ENCODE measurements around the gene LRP10.
"Not testable (repeated sequence)": the region's sequence is repeated elsewhere in the genome, so short reads cannot be mapped to it uniquely, and the experiment has no call there.

Gene LRP10

GRCh38 chr14:22871224-22872032 is at the start of gene LRP10:
Gene LRP10 (plus strand): TSS chr14:22871740. CDS start chr14:22872304, 564 bp downstream.
- DNase-seq, result peak; percentile 80

DNA sequence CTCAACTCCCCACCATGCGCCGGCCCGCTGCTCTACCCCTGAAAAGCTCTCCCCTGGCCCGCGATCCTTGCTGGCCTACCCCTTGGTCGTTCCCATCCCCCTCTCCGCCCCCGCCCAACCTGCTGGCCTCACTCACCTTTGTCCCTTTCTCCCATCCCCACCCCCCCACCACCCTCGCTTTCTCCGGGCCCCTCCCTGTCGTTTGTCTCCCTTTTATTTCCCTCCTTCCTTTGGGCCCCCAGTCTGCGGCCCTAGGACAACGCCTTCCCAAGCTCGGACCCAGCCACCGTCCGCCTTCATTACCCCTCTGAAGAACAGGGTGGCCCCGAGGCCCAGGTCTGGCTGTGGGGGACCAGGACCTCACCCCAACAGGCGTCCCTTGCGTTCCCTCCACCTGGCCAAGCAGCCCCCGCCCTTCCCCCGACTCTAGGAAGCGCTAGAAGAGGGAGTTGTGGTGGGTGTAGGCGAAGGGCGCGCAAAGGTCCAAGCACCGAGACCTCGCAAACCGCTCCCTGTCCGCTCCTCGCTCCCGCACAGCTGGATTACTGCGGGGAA is 49.4 kb upstream of the LRP10 start:
- DNase-seq, result no peak

DNA sequence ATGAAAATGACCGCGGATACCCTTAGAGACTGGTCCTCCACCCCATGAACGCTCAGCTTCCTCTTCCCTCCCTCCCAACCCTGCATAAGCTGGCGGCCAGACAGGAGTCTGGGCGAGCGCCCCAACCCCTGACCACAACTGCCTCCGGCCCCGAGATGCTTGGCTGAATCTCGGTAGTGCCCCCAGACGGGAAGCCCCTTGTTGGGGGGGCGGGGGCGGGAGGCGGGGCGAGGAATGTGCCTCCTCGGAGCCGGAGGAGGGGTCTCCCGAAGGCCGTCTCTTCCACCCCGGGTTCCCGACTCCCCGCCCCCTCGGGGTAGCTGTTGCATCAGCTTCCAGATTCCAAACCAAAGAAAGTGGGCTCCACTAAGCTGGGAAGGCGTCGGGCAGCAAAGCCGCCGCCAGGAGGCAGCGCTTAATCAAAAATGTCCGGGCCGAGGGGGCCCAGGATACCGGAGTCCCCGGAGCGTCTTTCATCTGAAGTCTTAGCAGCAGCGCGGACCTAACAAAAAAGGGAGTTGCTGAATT is 48.9 kb upstream of the LRP10 start:
- peak; percentile 49 for DNase-seq

DNA sequence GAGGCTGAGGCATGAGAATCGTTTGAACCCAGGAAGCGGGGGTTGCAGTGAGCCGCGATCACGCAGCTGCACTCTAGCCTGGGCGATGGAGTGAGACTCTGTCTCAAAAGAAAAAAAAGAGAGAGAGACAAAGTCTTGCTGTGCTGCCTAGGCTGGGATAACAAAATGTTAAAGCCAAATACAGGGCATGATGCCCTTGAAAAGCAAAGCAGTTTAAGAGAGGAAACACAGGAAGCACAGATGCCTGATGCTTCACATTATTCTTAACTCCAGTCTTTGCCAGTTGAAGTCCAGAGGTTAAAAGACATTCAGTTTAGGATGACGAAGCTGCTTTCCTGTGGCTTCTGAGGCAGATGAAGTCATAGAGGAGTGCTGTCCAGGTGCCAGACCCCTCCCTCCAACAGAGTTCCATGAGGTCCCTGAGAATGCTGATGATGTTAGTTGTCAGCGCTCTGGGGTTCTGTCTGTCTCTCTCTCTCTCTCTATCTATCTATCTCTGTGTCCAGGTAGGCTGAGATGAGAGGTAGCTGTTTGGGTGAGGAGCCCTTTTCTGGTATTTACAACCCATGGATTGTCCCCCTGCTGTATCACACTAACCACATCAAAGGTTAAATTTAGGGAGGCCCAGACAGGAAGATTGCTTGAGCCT is 46.7 kb upstream of the LRP10 start:
- DNase-seq, result no peak

GRCh38 chr14:22829076-22829660 is 42.4 kb upstream of the LRP10 start:
- not testable (repeated sequence) for DNase-seq

GRCh38 chr14:22829661-22830442 is 41.7 kb upstream of the LRP10 start, which contains the start of gene MRPL52:
Gene MRPL52 (plus strand): TSS chr14:22829887. CDS start chr14:22829913, 26 bp downstream.
- peak; percentile 88 for DNase-seq

GRCh38 chr14:22830443-22831010 is 41.0 kb upstream of the LRP10 start:
- DNase-seq, result no peak

- no peak for DNase-seq
Measured at GRCh38 chr14:22835505-22835904, 36.0 kb upstream of the LRP10 start.

GRCh38 chr14:22836301-22837113 is 35.0 kb upstream of the LRP10 start, which contains the start of gene MMP14:
Gene MMP14 (plus strand): TSS chr14:22836585. CDS start chr14:22836818, 233 bp downstream.
- no peak for DNase-seq

- DNase-seq, result no peak
Measured at GRCh38 chr14:22837114-22837749, 34.3 kb upstream of the LRP10 start.

DNA sequence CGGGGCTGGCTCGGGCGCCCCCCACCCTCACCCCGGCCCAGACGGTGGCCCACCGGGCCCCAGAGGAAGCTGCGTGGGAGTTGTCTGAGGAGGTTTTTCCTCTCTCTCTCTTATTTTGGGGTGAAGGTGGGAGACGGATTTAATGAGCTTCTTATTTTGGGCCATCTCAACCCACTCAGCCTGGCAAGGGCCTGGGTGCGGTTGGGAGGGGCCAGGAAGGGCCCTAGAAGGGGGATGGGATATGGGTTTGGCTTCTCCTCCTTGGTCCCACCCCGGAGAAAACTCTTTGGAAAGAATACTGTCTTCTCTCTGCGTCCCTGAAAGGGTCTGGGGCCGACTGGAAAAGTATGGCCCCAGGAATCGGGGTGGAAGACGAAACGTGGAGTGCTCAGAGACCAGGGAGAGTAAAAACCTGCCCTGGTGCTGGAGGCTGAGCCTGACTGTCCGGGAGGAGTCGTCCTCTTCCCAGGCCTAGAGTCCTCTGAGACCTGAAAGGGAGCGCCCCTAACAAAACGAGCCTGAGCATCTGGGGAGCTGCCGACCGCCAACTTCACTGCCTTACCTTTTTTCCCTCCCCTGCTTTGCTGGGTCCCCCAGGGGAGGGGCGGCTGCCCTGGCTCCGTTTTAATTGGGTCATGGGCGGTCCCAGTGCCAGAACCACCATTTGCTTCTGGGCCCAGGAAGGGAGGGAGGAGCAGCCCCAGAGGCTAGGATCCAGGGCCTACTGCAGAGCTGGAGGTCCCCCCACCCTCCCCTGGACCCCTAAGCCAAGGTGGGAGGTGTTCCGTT is 33.6 kb upstream of the LRP10 start:
- DNase-seq, result no peak

- no peak for DNase-seq
Measured at GRCh38 chr14:22838631-22839041, 32.9 kb upstream of the LRP10 start.

GRCh38 chr14:22839159-22839779 is 32.3 kb upstream of the LRP10 start:
- no peak for DNase-seq

DNA sequence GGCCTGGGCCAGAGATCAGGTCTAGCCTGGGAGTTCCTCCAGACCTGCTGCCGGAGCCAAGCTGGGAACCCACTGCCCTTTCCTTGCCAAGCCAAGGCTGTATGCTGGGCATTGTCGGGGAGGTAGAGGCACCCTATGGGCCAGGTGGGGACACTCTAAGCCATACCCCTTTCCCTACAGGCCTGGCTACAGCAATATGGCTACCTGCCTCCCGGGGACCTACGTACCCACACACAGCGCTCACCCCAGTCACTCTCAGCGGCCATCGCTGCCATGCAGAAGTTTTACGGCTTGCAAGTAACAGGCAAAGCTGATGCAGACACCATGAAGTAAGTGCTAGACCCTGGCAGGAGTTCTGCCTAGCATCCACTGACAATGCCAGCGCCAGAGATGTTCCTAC is 30.2 kb upstream of the LRP10 start:
- DNase-seq, result no peak

DNA sequence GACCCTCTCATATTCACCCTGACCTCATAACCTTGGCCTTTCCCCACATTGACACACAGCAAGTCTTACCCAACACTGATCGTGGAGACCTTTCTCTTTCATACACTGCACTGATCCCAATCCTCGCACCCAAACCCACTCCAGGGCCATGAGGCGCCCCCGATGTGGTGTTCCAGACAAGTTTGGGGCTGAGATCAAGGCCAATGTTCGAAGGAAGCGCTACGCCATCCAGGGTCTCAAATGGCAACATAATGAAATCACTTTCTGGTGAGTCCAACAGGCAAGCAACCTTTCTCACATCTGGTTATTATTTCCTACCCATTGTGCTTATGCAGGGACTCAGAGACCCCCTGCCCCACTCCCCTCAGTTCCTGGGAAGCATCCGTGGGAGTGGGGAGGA is 29.8 kb upstream of the LRP10 start:
- DNase-seq, result no peak

DNA sequence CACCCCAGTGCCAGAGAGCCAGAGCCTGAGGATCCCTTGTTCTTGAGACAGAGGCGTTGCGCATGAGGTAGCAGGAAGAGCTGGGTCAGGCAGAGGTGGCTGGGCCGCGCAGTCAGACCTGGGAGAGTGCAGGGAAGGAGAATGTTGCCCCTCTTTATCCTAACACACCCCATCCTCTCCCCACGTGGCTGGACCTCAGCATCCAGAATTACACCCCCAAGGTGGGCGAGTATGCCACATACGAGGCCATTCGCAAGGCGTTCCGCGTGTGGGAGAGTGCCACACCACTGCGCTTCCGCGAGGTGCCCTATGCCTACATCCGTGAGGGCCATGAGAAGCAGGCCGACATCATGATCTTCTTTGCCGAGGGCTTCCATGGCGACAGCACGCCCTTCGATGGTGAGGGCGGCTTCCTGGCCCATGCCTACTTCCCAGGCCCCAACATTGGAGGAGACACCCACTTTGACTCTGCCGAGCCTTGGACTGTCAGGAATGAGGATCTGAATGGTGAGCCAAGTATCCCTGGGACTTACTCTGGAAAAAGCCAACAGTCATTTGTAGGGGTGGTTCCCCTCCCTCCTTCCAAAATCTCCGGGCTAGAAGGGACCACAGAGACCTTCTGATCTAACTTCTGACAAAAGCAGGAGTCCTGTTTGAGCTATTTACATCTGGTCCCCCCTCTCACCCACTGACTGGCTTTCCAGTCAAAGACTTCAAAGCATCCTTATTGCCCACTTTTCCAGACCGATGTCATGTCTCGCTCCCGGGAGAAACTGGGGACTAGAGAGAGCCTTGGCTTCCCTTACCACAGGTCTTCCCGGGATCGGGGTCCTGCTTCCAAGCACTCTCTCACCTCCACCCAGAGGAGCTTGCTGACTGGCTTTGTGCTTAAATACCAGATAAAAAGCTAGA is 29.1 kb upstream of the LRP10 start:
- no peak for DNase-seq

- DNase-seq, result no peak
Measured at GRCh38 chr14:22843123-22843925, 28.2 kb upstream of the LRP10 start.

All from stimulated activated naive CD4-positive, alpha-beta T cell treated with Interleukin-2 at 50 U/mL for 16 hours (primary cell).